ENCODE data around the gene KITLG. TPM values are rescaled to one million over a fixed set of nuclear protein-coding genes. Genes with fewer than 3 reads are reported as not detected.

Gene KITLG
- total RNA-seq, 1 donor = 110 TPM

- no peak overlapping the region for H3K4me3 ChIP-seq (ENCODE audit: low read depth, low read length)
- DNase-seq (ENCODE audit: low read depth) = peak; percentile 48
Measured at GRCh38 chr12:88538250-88538649, 42.0 kb downstream of the KITLG start.

GRCh38 chr12:88530868-88531267, 49.4 kb downstream of the KITLG start:
- H3K4me3 ChIP-seq (ENCODE audit: low read depth, low read length) = no peak overlapping the region
- DNase-seq (ENCODE audit: low read depth) = no peak
- no peak for TF ChIP-seq CTCF (IDR thresholded peaks at IDR 0.05; ENCODE audit: insufficient read depth, low read length)

More at GRCh38 chr12:88538250-88538649, 42.0 kb downstream of the KITLG start:
- TF ChIP-seq CTCF (IDR thresholded peaks at IDR 0.05; ENCODE audit: insufficient read depth, low read length) = no peak

- peak overlapping the region; percentile 2 for H3K4me3 ChIP-seq (ENCODE audit: low read depth, low read length)
- peak; percentile 71 for DNase-seq (ENCODE audit: low read depth)
- no peak for TF ChIP-seq CTCF (IDR thresholded peaks at IDR 0.05; ENCODE audit: insufficient read depth, low read length)
Measured at GRCh38 chr12:88529531-88530488, 50.5 kb downstream of the KITLG start.

GRCh38 chr12:88522961-88523360, 57.3 kb downstream of the KITLG start:
- no peak for TF ChIP-seq CTCF (IDR thresholded peaks at IDR 0.05; ENCODE audit: insufficient read depth, low read length)
- no peak for DNase-seq (ENCODE audit: low read depth)
- no peak overlapping the region for H3K4me3 ChIP-seq (ENCODE audit: low read depth, low read length)

- DNase-seq (ENCODE audit: low read depth) = no peak
- no peak for TF ChIP-seq CTCF (IDR thresholded peaks at IDR 0.05; ENCODE audit: insufficient read depth, low read length)
- no peak overlapping the region for H3K4me3 ChIP-seq (ENCODE audit: low read depth, low read length)
Measured at GRCh38 chr12:88520436-88520820, 59.8 kb downstream of the KITLG start.

- TF ChIP-seq CTCF (IDR thresholded peaks at IDR 0.05; ENCODE audit: insufficient read depth, low read length) = no peak
- no peak overlapping the region for H3K4me3 ChIP-seq (ENCODE audit: low read depth, low read length)
- peak; percentile 83 for DNase-seq (ENCODE audit: low read depth)
Measured at GRCh38 chr12:88519802-88520435, 60.4 kb downstream of the KITLG start.

Data from fibroblast of the aortic adventitia (primary cell).